ENCODE measurements around the gene IGFBP2. TPM values are rescaled to one million over a fixed set of nuclear protein-coding genes. Genes with fewer than 3 reads are reported as not detected.
A peak's percentile ranks its signal among the peaks of the same experiment; 100 is the strongest.

IGFBP2 gene, protein sequence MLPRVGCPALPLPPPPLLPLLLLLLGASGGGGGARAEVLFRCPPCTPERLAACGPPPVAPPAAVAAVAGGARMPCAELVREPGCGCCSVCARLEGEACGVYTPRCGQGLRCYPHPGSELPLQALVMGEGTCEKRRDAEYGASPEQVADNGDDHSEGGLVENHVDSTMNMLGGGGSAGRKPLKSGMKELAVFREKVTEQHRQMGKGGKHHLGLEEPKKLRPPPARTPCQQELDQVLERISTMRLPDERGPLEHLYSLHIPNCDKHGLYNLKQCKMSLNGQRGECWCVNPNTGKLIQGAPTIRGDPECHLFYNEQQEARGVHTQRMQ
- total RNA-seq = 100 to 1,000 TPM; 123 to 124 TPM

DNA sequence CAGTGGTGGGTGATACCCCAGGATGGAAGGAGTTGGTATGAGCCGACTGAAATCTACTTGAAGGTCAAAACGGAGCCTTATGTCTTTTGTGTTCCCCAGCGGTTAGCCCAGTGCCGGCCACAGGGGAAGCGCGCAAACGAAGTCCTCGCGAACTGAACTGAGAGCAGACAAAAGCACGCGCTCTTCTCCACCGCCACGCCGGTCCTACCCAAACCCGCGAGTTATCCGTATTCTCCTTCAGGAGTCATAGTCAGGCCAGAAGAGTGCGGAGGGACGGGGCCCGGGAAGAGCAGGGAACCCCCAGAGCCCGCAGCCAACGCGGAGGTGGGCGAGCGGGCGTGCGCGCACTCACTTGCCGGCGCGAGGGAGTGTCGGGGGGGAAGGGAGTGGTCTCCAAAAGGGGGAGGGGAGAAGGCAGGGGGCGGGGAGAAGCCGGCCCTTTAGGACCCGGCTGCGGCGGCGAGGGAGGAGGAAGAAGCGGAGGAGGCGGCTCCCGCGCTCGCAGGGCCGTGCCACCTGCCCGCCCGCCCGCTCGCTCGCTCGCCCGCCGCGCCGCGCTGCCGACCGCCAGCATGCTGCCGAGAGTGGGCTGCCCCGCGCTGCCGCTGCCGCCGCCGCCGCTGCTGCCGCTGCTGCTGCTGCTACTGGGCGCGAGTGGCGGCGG, at the start of gene IGFBP2:
TSS of gene IGFBP2 (plus strand) at position 469 of the 664 bp plus-strand sequence. CDS start at position 573, 104 bp downstream.
- ChIA-PET CTCF (no interaction called here), POLR2A (interaction anchor here (0.9 to 1.5 kb wide), 3 partner anchors 9 to 127 kb away, joined by 3 to 4 read pairs (median 3); no protein-coding TSS in a partner anchor)
- Mint-ChIP-seq H3K4me1 (ENCODE audit: low read depth) (peaks cover 31% of the 10 kb centered on the region), H3K27ac (peak within 1 kb of the TSS; percentile 76), H3K9me3 (no peaks in the 10 kb centered on the region), H3K4me3 (peak within 1 kb of the TSS; percentile 93), H3K27me3 (peaks cover 58% of the 10 kb centered on the region), H3K36me3 (ENCODE audit: low read depth) (peaks cover 24% of the 10 kb centered on the region)
- ATAC-seq (peak; percentile 81), DNase-seq (peak; percentile 75)
- TF ChIP-seq, protein P1, sequence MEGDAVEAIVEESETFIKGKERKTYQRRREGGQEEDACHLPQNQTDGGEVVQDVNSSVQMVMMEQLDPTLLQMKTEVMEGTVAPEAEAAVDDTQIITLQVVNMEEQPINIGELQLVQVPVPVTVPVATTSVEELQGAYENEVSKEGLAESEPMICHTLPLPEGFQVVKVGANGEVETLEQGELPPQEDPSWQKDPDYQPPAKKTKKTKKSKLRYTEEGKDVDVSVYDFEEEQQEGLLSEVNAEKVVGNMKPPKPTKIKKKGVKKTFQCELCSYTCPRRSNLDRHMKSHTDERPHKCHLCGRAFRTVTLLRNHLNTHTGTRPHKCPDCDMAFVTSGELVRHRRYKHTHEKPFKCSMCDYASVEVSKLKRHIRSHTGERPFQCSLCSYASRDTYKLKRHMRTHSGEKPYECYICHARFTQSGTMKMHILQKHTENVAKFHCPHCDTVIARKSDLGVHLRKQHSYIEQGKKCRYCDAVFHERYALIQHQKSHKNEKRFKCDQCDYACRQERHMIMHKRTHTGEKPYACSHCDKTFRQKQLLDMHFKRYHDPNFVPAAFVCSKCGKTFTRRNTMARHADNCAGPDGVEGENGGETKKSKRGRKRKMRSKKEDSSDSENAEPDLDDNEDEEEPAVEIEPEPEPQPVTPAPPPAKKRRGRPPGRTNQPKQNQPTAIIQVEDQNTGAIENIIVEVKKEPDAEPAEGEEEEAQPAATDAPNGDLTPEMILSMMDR (IDR thresholded peaks at IDR 0.05) = no peak
- intact Hi-C loops (cut with micrococcal nuclease) = no loop called here

- ATAC-seq (no peak), DNase-seq (no peak)
- H3K4me3 Mint-ChIP-seq = no peak overlapping the region
- peaks cover 12% of the 10 kb centered on the region for H3K27me3 Mint-ChIP-seq
- intact Hi-C loops (cut with micrococcal nuclease) = no loop called here
- TF ChIP-seq, protein P1 (IDR thresholded peaks at IDR 0.05) = no peak
- H3K27ac Mint-ChIP-seq = no peak overlapping the region
- ChIA-PET POLR2A (interaction anchor here (0.6 kb wide), 1 partner anchor 1365 kb away, joined by 4 read pairs; no protein-coding TSS in a partner anchor), CTCF (interaction anchor here (0.9 to 1.0 kb wide), 2 partner anchors 21 to 64 kb away, joined by 4 to 6 read pairs; no protein-coding TSS in a partner anchor)
- no peaks in the 10 kb centered on the region for H3K9me3 Mint-ChIP-seq
- no peaks in the 10 kb centered on the region for H3K4me1 Mint-ChIP-seq (ENCODE audit: low read depth)
- H3K36me3 Mint-ChIP-seq (ENCODE audit: low read depth) = no peaks in the 10 kb centered on the region
These were observed 49.6 kb upstream of the IGFBP2 start for GRCh38 chr2:216583606-216584005.

DNA sequence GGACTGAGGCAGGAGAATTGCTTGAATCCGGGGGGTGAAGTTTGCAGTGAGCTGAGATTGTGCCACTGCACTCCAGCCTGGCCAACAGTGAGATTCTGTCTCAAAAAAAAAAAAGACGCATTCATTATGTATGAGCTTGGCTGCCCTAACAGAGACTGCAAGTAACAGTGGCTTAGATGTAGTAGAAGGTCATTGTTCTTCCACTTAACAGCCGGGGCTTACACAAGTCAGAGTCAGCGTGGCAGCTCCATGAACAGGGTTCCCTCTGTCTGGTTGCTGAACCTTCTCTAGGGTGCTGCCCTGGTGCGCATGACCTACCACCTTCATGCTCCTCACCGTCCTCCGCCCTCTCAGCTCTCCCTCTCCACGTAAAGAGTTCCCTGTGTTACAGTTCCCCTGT, 49.1 kb upstream of the IGFBP2 start:
- Mint-ChIP-seq H3K4me1 (ENCODE audit: low read depth) (no peaks in the 10 kb centered on the region), H3K9me3 (no peaks in the 10 kb centered on the region), H3K27me3 (peaks cover 12% of the 10 kb centered on the region), H3K4me3 (no peak overlapping the region), H3K27ac (no peak overlapping the region), H3K36me3 (ENCODE audit: low read depth) (no peaks in the 10 kb centered on the region)
- POLR2A ChIA-PET = interaction anchor here (0.6 to 1.2 kb wide), 3 partner anchors 12 to 1365 kb away, joined by 3 to 4 read pairs (median 4); no protein-coding TSS in a partner anchor
- intact Hi-C loops (cut with micrococcal nuclease) = no loop called here
- TF ChIP-seq, protein P1 (IDR thresholded peaks at IDR 0.05) = no peak
- CTCF ChIA-PET = interaction anchor here (1.0 kb wide), 1 partner anchor 64 kb away, joined by 6 read pairs; no protein-coding TSS in a partner anchor
- DNase-seq = no peak
- ATAC-seq = no peak

- H3K4me1 Mint-ChIP-seq (ENCODE audit: low read depth) = no peaks in the 10 kb centered on the region
- peaks cover 12% of the 10 kb centered on the region for H3K27me3 Mint-ChIP-seq
- DNase-seq (no peak), ATAC-seq (no peak)
- no peaks in the 10 kb centered on the region for H3K36me3 Mint-ChIP-seq (ENCODE audit: low read depth)
- H3K9me3 Mint-ChIP-seq = no peaks in the 10 kb centered on the region
- no peak overlapping the region for H3K4me3 Mint-ChIP-seq
- H3K27ac Mint-ChIP-seq = no peak overlapping the region
- TF ChIP-seq, protein P1 (IDR thresholded peaks at IDR 0.05) = no peak
- ChIA-PET POLR2A (interaction anchor here (0.7 to 1.2 kb wide), 2 partner anchors 80 to 672 kb away, joined by 3 read pairs; no protein-coding TSS in a partner anchor), CTCF (no interaction called here)
- intact Hi-C loops (cut with micrococcal nuclease) = no loop called here
These were observed 47.8 kb upstream of the IGFBP2 start for GRCh38 chr2:216585441-216585840.
